Body of pancreas (tissue), 4 donors: ENCODE data around the gene DOCK4.

Source experiments
- POLR2A ChIP-seq, 3 donors: fragments of 450-650 bp; IDR thresholded peaks; one replicate each; pipeline ENCODE4 v1.6.1; 2016; ENCODE audit warnings: antibody characterized with exemption in 3 of 3, mild to moderate bottlenecking in 2 of 3
- TF ChIP-seq, protein P1 (sequence below), 7 experiments: fragments of 450-650 bp in 4 of 7; fragments of 200-600 bp in 3 of 7; sonication (generic) in 3 of 7; IDR thresholded peaks; one replicate each; pipeline ENCODE4 v1.5.1; 2016 to 2019; ENCODE audit warnings: antibody characterized with exemption in 7 of 7

DNA sequence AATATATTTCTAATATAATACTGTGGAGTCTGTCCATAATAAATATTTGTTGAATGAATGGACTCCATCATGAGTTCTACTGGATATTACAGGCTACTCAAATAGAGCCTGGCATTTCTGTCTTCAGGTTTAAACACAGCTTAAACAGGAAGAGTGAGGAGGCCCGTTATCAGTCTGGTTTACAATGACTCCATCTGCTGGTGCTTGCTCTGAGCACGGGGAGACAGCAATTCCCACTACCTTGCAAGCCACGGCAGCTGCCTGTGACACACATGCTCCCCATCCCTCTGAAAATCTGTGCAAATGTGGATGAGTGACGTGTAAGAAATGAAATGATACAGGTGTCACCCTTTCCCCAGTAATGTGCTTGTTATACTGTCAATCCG lies 350.4 kb downstream of the DOCK4 start:
- no peak for TF ChIP-seq POLR2A (IDR thresholded peaks at IDR 0.05)
- TF ChIP-seq, protein P1, sequence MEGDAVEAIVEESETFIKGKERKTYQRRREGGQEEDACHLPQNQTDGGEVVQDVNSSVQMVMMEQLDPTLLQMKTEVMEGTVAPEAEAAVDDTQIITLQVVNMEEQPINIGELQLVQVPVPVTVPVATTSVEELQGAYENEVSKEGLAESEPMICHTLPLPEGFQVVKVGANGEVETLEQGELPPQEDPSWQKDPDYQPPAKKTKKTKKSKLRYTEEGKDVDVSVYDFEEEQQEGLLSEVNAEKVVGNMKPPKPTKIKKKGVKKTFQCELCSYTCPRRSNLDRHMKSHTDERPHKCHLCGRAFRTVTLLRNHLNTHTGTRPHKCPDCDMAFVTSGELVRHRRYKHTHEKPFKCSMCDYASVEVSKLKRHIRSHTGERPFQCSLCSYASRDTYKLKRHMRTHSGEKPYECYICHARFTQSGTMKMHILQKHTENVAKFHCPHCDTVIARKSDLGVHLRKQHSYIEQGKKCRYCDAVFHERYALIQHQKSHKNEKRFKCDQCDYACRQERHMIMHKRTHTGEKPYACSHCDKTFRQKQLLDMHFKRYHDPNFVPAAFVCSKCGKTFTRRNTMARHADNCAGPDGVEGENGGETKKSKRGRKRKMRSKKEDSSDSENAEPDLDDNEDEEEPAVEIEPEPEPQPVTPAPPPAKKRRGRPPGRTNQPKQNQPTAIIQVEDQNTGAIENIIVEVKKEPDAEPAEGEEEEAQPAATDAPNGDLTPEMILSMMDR (IDR thresholded peaks at IDR 0.05) = peak in 2 of 7 experiments; percentile 15 to 41
